Epithelial cell of esophagus (primary cell): Measurements from ENCODE around the gene HNF1B.
A peak's percentile ranks its signal among the peaks of the same experiment; 100 is the strongest.

Source experiments
- DNase-seq: peaks from one replicate; pipeline ENCODE4 v3.0.0; 2010; ENCODE audit warnings: low read depth
- H3K4me3 ChIP-seq: 2 replicates; pipeline ENCODE4 v1.5.1; 2011; ENCODE audit warnings: mild to moderate bottlenecking, low read length, control low read depth
- CTCF ChIP-seq: IDR thresholded peaks from 2 replicates; pipeline ENCODE4 v1.5.1; 2011; ENCODE audit warnings: low read depth, mild to moderate bottlenecking, low read length, control low read depth, inconsistent platforms; ENCODE audit not compliant: insufficient read depth; ENCODE audit errors: missing control alignments

HNF1B gene

GRCh38 chr17:37761059-37761458, 16.2 kb upstream of the HNF1B start:
- TF ChIP-seq CTCF = no peak
- DNase-seq = no peak
- H3K4me3 ChIP-seq = no peak overlapping the region

GRCh38 chr17:37759014-37759637, 14.3 kb upstream of the HNF1B start:
- no peak for TF ChIP-seq CTCF
- no peak overlapping the region for H3K4me3 ChIP-seq
- no peak for DNase-seq

- no peak overlapping the region for H3K4me3 ChIP-seq
- no peak for TF ChIP-seq CTCF
- DNase-seq = peak; percentile 15
These were observed 11.2 kb upstream of the HNF1B start for GRCh38 chr17:37756051-37756450.

GRCh38 chr17:37755455-37755854, 10.6 kb upstream of the HNF1B start:
- H3K4me3 ChIP-seq = no peak overlapping the region
- no peak for TF ChIP-seq CTCF
- DNase-seq = no peak

- no peak for TF ChIP-seq CTCF
- no peak overlapping the region for H3K4me3 ChIP-seq
- DNase-seq = no peak
These were observed 9.5 kb upstream of the HNF1B start for GRCh38 chr17:37754363-37754762.

- TF ChIP-seq CTCF = no peak
- DNase-seq = peak; percentile 80
- H3K4me3 ChIP-seq = no peak overlapping the region
These were observed 7.6 kb upstream of the HNF1B start for GRCh38 chr17:37752482-37752881.

- no peak for DNase-seq
- no peak overlapping the region for H3K4me3 ChIP-seq
- no peak for TF ChIP-seq CTCF
These were observed 6.1 kb upstream of the HNF1B start for GRCh38 chr17:37750768-37751475.
